K562 (cell line): ENCODE results near the gene CTIF. TPM values are rescaled to one million over a fixed set of nuclear protein-coding genes. Genes with fewer than 3 reads are reported as not detected.

Source experiments
- ATAC-seq: fragments of 200-7000 bp; cut with Tn5 transposase; 3 replicates; pipeline ENCODE4 v1.9.1; 2020; ENCODE audit warnings: moderate library complexity
- Bru-seq: library from RNA; stranded (reverse); fragments of 400-500 nt; gene quantifications from one replicate; lab custom pipeline; 2021; lab: Mats Ljungman, UMichigan
- BruChase-seq, 2 experiments: library from RNA; stranded (reverse); fragments of 400-500 nt; gene quantifications; one replicate each; lab custom pipeline; 2021; lab: Mats Ljungman, UMichigan
- BruUV-seq: library from RNA; stranded (reverse); fragments of 400-500 nt; replicated peaks from 2 replicates; lab custom pipeline; 2021; lab: Mats Ljungman, UMichigan
- CTCF ChIA-PET: fragments of 300-600 bp; formaldehyde crosslinking; extraction: SDS; loops from one replicate; lab custom pipeline; 2021; ENCODE audit warnings: low intra/inter-chr PET ratio; lab: Yijun Ruan, JAX
- POLR2A ChIA-PET: fragments of 300-600, 350-650 bp; sonication (Branson Sonifier 250); formaldehyde crosslinking; extraction: SDS; loops from one replicate; lab custom pipeline; 2021; ENCODE audit warnings: antibody characterized with exemption, inconsistent platforms; lab: Yijun Ruan, JAX
- DNase-seq, 4 experiments: peaks; one replicate each; pipeline versions ENCODE4 v3.0.0 to v3.0.0-alpha.2; 2011 to 2018; ENCODE audit warnings: low spot score in 3 of 4, mixed read lengths in 3 of 4; ENCODE audit errors: extremely low read depth in 1 of 4
- FAIRE-seq: peaks from 2 replicates; lab custom pipeline; 2011; peaks lifted over from hg19 to GRCh38; lab: Jason Lieb, UNC
- H2AFZ ChIP-seq: 2 replicates; pipeline ENCODE4 v1.6.0; 2011; ENCODE audit warnings: low read depth, low read length, control low read depth, inconsistent platforms
- H3K27ac ChIP-seq: fragments of 200-600 bp; 3 replicates; pipeline ENCODE4 v1.8.0; 2011; ENCODE audit warnings: low read depth, mild to moderate bottlenecking, control low read depth, inconsistent platforms, low read length, moderate library complexity, mixed read lengths; ENCODE audit errors: extremely low read depth
- H3K27me3 ChIP-seq, 2 experiments: fragments of 300-600 bp in 1 of 2; 2 replicates in 1 of 2; 3 replicates in 1 of 2; pipeline versions ENCODE4 v1.6.0 to v1.8.0; 2011; ENCODE audit warnings: inconsistent platforms in 2 of 2, low read length in 2 of 2, mild to moderate bottlenecking in 1 of 2, mixed read lengths in 1 of 2, moderate library complexity in 1 of 2; ENCODE audit not compliant: control insufficient read depth in 2 of 2, insufficient read depth in 2 of 2
- H3K36me3 ChIP-seq: fragments of 300-600 bp; 3 replicates; pipeline ENCODE4 v1.8.0; 2011; ENCODE audit warnings: mild to moderate bottlenecking, low read length, inconsistent platforms; ENCODE audit not compliant: control insufficient read depth, insufficient read depth
- H3K4me1 ChIP-seq, 2 experiments: fragments of 200-600 bp in 1 of 2; replicated peaks in 1 of 2; 2 replicates in 1 of 2; 3 replicates in 1 of 2; pipeline versions ENCODE4 v1.5.1 to v1.8.0; 2011; ENCODE audit warnings: inconsistent platforms in 2 of 2, low read length in 2 of 2, mild to moderate bottlenecking in 1 of 2, mixed read lengths in 1 of 2, moderate library complexity in 1 of 2; ENCODE audit not compliant: control insufficient read depth in 2 of 2, insufficient read depth in 2 of 2
- H3K4me2 ChIP-seq: 2 replicates; pipeline ENCODE4 v1.6.1; 2011; ENCODE audit warnings: low read length, control low read depth, inconsistent platforms, mixed read lengths; ENCODE audit not compliant: insufficient read depth
- H3K4me3 ChIP-seq: fragments of 200-600 bp; sonication (generic), shearing (Covaris generic); 2 replicates; pipeline ENCODE4 v1.5.1; 2016; ENCODE audit warnings: control low read depth, inconsistent platforms
- H3K79me2 ChIP-seq: fragments of 200-600 bp; 3 replicates; pipeline ENCODE4 v1.8.0; 2011; ENCODE audit warnings: low read length, inconsistent platforms; ENCODE audit not compliant: control insufficient read depth, insufficient read depth
- H3K9ac ChIP-seq, 2 experiments: 2 replicates each; pipeline versions ENCODE4 v1.6.0 to v1.6.1; 2011; ENCODE audit warnings: low read depth in 2 of 2, low read length in 2 of 2, control low read depth in 1 of 2, inconsistent platforms in 1 of 2, mild to moderate bottlenecking in 1 of 2, mixed read lengths in 1 of 2; ENCODE audit not compliant: insufficient read depth in 1 of 2
- H3K9me1 ChIP-seq: one replicate; pipeline ENCODE4 v1.6.0; 2011; ENCODE audit warnings: inconsistent platforms, mild to moderate bottlenecking, low read length, moderate library complexity; ENCODE audit not compliant: control insufficient read depth, insufficient read depth
- H3K9me3 ChIP-seq: replicated peaks from 2 replicates; pipeline ENCODE4 v1.5.1; 2011; ENCODE audit warnings: low read depth, low read length, inconsistent platforms; ENCODE audit not compliant: control insufficient read depth, insufficient read depth
- H4K20me1 ChIP-seq: replicated peaks from 2 replicates; pipeline ENCODE4 v1.6.1; 2011; ENCODE audit warnings: low read length, inconsistent platforms, mixed read lengths; ENCODE audit not compliant: control insufficient read depth, insufficient read depth
- C11orf30 ChIP-seq: fragments of 450-650 bp; IDR thresholded peaks from 2 replicates; pipeline ENCODE4 v1.6.1; 2016; ENCODE audit warnings: low read depth, mild to moderate bottlenecking
- CBX3 ChIP-seq, 2 experiments: IDR thresholded peaks; 1 replicate in 1 of 2; 2 replicates in 1 of 2; pipeline ENCODE4 v1.6.1; 2012; ENCODE audit warnings: inconsistent platforms in 2 of 2, low read length in 2 of 2, borderline replicate concordance in 1 of 2, control low read depth in 1 of 2
- ELF2 ChIP-seq: fragments of 250-450 bp; sonication (Bioruptor Pico); IDR thresholded peaks from 2 replicates; pipeline ENCODE4 v1.5.0; 2021; ENCODE audit warnings: mild to moderate bottlenecking
- FOSL1 ChIP-seq: fragments of 200-800 bp; sonication (Bioruptor generic); conservative IDR thresholded peaks from 2 replicates; pipeline ENCODE4 v1.6.1; 2016; ENCODE audit warnings: missing genetic modification characterization, missing compliant biosample characterization
- ILK ChIP-seq: fragments of 450-650 bp; IDR thresholded peaks from 2 replicates; pipeline ENCODE4 v1.6.1; 2016; ENCODE audit warnings: missing genetic modification characterization, low read depth, mild to moderate bottlenecking, missing compliant biosample characterization, moderate library complexity, borderline replicate concordance
- MAZ ChIP-seq, 2 experiments: fragments of 450-650 bp in 1 of 2; sonication (generic) in 1 of 2; formaldehyde crosslinking; IDR thresholded peaks in 1 of 2; conservative IDR thresholded peaks in 1 of 2; 2 replicates each; pipeline versions ENCODE4 v1.4.0 to v1.5.0; 2020; ENCODE audit warnings: mild to moderate bottlenecking in 1 of 2, missing genetic modification reagents in 1 of 2
- PHB2 ChIP-seq: fragments of 450-650 bp; IDR thresholded peaks from 2 replicates; pipeline ENCODE4 v1.6.1; 2017; ENCODE audit warnings: low read depth
- RAD51 ChIP-seq: fragments of 450-650 bp; IDR thresholded peaks from 2 replicates; pipeline ENCODE4 v1.7.1; 2016; ENCODE audit warnings: low read depth, mild to moderate bottlenecking, borderline replicate concordance
- RFX1 ChIP-seq: fragments of 450-650 bp; IDR thresholded peaks from 2 replicates; pipeline ENCODE4 v1.6.1; 2016; ENCODE audit warnings: mild to moderate bottlenecking, moderate library complexity
- TCF7 ChIP-seq: sonication (generic); IDR thresholded peaks from 2 replicates; pipeline ENCODE4 v1.6.1; 2016; ENCODE audit warnings: antibody characterized with exemption, borderline replicate concordance
- TFAM ChIP-seq: fragments of 250-450 bp; sonication (Bioruptor Pico); conservative IDR thresholded peaks from 2 replicates; pipeline ENCODE4 v1.5.0; 2021; ENCODE audit warnings: mild to moderate bottlenecking, moderate library complexity
- USF2 ChIP-seq: sonication (generic); formaldehyde crosslinking; IDR thresholded peaks from 2 replicates; pipeline ENCODE4 v1.5.0; 2020; ENCODE audit warnings: missing genetic modification reagents
- ZNF311 ChIP-seq: fragments of 250-450 bp; sonication (Bioruptor Pico); IDR thresholded peaks from 2 replicates; pipeline ENCODE4 v1.4.0; 2020; ENCODE audit warnings: mild to moderate bottlenecking, moderate library complexity
- WGBS: fragments of 100-300 bp; shearing (Covaris generic); methylation state at CpG from one replicate; pipeline ENCODE4 v1.1.6; 2016; ENCODE audit warnings: low coverage, mixed read lengths; ENCODE audit not compliant: insufficient coverage; ENCODE audit errors: missing lambda C conversion rate; 5-methylcytosine and 5-hydroxymethylcytosine counted together
- in situ Hi-C: fragments of 300-500 bp; cut with MboI; formaldehyde crosslinking; loops from 4 replicates; pipeline ENCODE4 v1.15.0; 2018; ENCODE audit warnings: inconsistent platforms, mixed read lengths
- intact Hi-C: fragments of 100-400 bp; cut with micrococcal nuclease; formaldehyde crosslinking; loops from 2 replicates; pipeline ENCODE4 v1.14.2; 2022
- long read RNA-seq, 3 experiments: library from polyadenylated mRNA in 2 of 3; library from RNA in 1 of 3; unstranded in 2 of 3; stranded (forward) in 1 of 3; transcript quantifications; one replicate each; pipeline ENCODE4 v2.0.0, GENCODE V29; 2019 to 2022
- polyA minus RNA-seq, 3 experiments: library from RNA; depleted of rRNA, polyadenylated mRNA; stranded (reverse); fragments of >200 nt; gene quantifications; 2 replicates each; pipeline ENCODE4 v1.2.3, GENCODE V29; 2011
- polyA plus RNA-seq, 8 experiments: library from polyadenylated mRNA; depleted of rRNA in 4 of 8; stranded (reverse) in 5 of 8; unstranded in 3 of 8; fragments of >200 nt; fragmentation: Nextera tagmentation in 2 of 8; fragmentation: Illumina TruSeq in 1 of 8; extraction: Ambion mirVana in 2 of 8; extraction: Trizol in 1 of 8; gene quantifications; 2 replicates each; pipeline versions ENCODE4 v1.2.1 to v1.2.3, GENCODE V29; 2011 to 2014; ENCODE audit warnings: inconsistent platforms in 1 of 8, missing spikeins in 1 of 8
- total RNA-seq, 7 experiments: library from RNA; depleted of rRNA in 6 of 7; stranded (reverse); fragments of >200 nt in 6 of 7; fragmentation: Illumina TruSeq in 2 of 7; extraction: Trizol in 2 of 7; gene quantifications; 2 replicates each; pipeline versions ENCODE4 v1.2.1 to v1.2.3, GENCODE V29; 2011 to 2021; ENCODE audit warnings: low replicate concordance in 1 of 7
- TF ChIP-seq, protein P1 (sequence below): fragments of 200-800 bp; sonication (Bioruptor generic); IDR thresholded peaks from 2 replicates; pipeline ENCODE4 v1.6.1; 2017; ENCODE audit warnings: missing genetic modification characterization, missing compliant biosample characterization

Gene CTIF
- total RNA-seq (2011; cell fraction: chromatin; rRNA removed; ENCODE audit: low replicate concordance) = 20.1 and 49.3 TPM in 2 replicates
- 14.0 and 21.6 TPM in 2 replicates for total RNA-seq (2011; cell fraction: nucleolus; rRNA removed)
- 17.9 and 22.7 TPM in 2 replicates for total RNA-seq (2011; cell fraction: nucleoplasm; rRNA removed)
- total RNA-seq (2014; rRNA removed) (2.2 and 6.6 TPM in 2 replicates), total RNA-seq (2014; rRNA removed; fragmentation: Illumina TruSeq; extraction: Trizol) (1.5 TPM in 2 replicates), total RNA-seq (2015; rRNA removed; fragmentation: Illumina TruSeq; extraction: Trizol) (2.4 and 3.7 TPM in 2 replicates), total RNA-seq (2021) (8.5 and 11.5 TPM in 2 replicates), polyA plus RNA-seq (2011; rRNA removed) (2.2 and 4.8 TPM in 2 replicates), polyA plus RNA-seq (2014; fragmentation: Illumina TruSeq; extraction: Trizol) (3.9 and 4.2 TPM in 2 replicates), polyA plus RNA-seq (2014; fragmentation: Nextera tagmentation; extraction: Ambion mirVana) (under 1 TPM; 0.17 to 0.31 TPM), polyA plus RNA-seq (2014; rRNA removed) (4.1 and 6.0 TPM in 2 replicates), polyA minus RNA-seq (2011; rRNA and poly(A)+ RNA removed) (2.0 and 2.6 TPM in 2 replicates), Bru-seq, nascent RNA (percentile 55 among the genes with signal in this experiment), BruChase-seq, experiment 1, labeled RNA remaining after a 2-hour chase (percentile 50 among the genes with signal in this experiment), BruChase-seq, experiment 2, labeled RNA remaining after a 6-hour chase (percentile 46 among the genes with signal in this experiment)
- 1.7 and 2.8 TPM in 2 replicates for polyA plus RNA-seq (2011; cell fraction: cytosol; rRNA removed)
- 14.2 and 21.5 TPM in 2 replicates for polyA plus RNA-seq (2011; cell fraction: nucleus; rRNA removed)
- polyA plus RNA-seq (2012) = 5.6 and 6.6 TPM in 2 replicates
- 3.9 and 8.2 TPM in 2 replicates for polyA minus RNA-seq (2011; cell fraction: cytosol; rRNA and poly(A)+ RNA removed)
- 4.8 and 13.1 TPM in 2 replicates for polyA minus RNA-seq (2011; cell fraction: nucleus; rRNA and poly(A)+ RNA removed)
- long read RNA-seq, experiment 1, full-length matches to known transcripts = 1 of 17 reads
- long read RNA-seq, experiment 1, partial matches to known transcripts = 4 of 17 reads
- long read RNA-seq, experiment 1, other reads (novel, unspliced or antisense) = 12 of 17 reads
- long read RNA-seq, experiment 2, partial matches to known transcripts = 0 of 6 reads
- long read RNA-seq, experiment 2, other reads (novel, unspliced or antisense) = 6 of 6 reads
- long read RNA-seq, experiment 3, partial matches to known transcripts = 1 of 3 reads
- long read RNA-seq, experiment 3, other reads (novel, unspliced or antisense) = 2 of 3 reads

DNA sequence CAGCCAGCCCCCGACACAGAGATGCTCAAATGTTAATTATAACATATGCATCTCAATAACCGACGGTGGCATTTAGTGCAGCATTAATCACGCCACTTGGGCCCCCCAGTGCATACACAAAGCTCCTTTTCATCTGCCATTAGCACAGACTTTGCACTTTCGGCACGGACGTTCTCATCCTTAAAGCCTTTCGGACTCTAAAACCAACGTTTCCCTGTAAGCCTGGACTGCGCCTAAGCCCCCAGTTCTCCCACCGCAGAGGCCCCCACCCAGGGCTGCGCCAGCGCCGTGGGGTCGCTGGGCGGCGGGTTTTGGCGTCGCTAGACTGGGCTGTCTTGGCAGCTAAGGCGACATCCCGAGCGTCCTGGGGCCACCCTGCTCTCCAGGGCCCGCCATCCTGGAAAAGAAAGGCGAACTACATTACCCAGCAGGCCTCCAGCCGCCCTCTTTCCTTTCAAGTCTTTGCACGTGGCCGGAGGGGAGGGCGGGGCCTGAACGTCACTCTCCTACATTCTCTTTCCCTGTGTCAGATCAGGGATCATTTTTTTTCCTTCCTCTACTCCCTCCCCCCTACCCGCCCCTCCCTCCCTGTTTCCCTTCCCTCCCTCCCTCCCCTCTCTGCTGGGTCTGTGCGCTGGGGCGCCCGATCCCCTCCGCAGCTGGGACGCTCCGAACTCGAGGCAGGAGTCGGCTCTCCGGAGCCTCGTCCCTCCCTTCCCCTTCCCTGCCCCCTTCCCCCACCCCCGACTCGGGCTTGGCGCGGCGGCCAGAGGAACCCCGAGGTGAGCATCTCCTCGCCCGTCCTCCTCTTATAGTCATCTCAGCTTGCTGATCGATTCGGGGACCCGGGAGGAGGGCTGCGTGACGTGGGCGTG, at the start of gene CTIF:
CTIF (plus strand) TSS at position 501 of the 875 bp plus-strand sequence. CDS start 80,535 bp downstream, outside the sequence.
- Histone ChIP-seq H3K4me3 (peak within 1 kb of the TSS; percentile 62), H3K4me1 (peaks cover 24 to 37% of the 10 kb centered on the region in 2 experiments), H3K4me2 (peak within 1 kb of the TSS; percentile 80), H3K9ac (peak within 1 kb of the TSS; percentile 71 to 94), H3K9me3 (no peaks in the 10 kb centered on the region), H3K79me2 (peaks cover 24% of the 10 kb centered on the region), H3K27me3 (no peaks in the 10 kb centered on the region), H3K36me3 (no peaks in the 10 kb centered on the region), H3K9me1 (no peaks in the 10 kb centered on the region), H3K27ac (peak within 1 kb of the TSS; percentile 67), H4K20me1 (no peaks in the 10 kb centered on the region), H2AFZ (peak within 1 kb of the TSS; percentile 90)
- ChIA-PET CTCF (no interaction called here), POLR2A (no interaction called here)
- in situ Hi-C loops = no loop called here
- no TSS peak for BruUV-seq
- FAIRE-seq (peak; percentile 88), DNase-seq (peak; percentile 77 to 93 (median 82)), ATAC-seq (peak; percentile 81)
- intact Hi-C loops = no loop called here
- 26% methylated on average over 22 of the region's 54 CpGs for WGBS
- TF ChIP-seq TCF7 (peak; percentile 97), ILK (tag) (no peak), TFAM (CRISPR knock-in tag) (no peak), RAD51 (peak; percentile 66), FOSL1 (tag) (peak; percentile 14; the same call in 1 of the 2 replicates), ELF2 (no peak), USF2 (CRISPR knock-in tag) (peak; percentile 85), ZNF311 (CRISPR knock-in tag) (no peak), PHB2 (no peak), C11orf30 (no peak), CBX3 (IDR thresholded peaks at IDR 0.05; ENCODE audit: borderline replicate concordance in 1 of 2, low read length in 2 of 2) (no peak), RFX1 (no peak), MAZ (CRISPR knock-in tag; conservative IDR thresholded peaks at IDR 0.05 in 1 of 2, IDR thresholded peaks at IDR 0.05 in 1 of 2) (peak; percentile 15 to 24; a peak in 1 of 4 replicates)
- TF ChIP-seq, protein P1, sequence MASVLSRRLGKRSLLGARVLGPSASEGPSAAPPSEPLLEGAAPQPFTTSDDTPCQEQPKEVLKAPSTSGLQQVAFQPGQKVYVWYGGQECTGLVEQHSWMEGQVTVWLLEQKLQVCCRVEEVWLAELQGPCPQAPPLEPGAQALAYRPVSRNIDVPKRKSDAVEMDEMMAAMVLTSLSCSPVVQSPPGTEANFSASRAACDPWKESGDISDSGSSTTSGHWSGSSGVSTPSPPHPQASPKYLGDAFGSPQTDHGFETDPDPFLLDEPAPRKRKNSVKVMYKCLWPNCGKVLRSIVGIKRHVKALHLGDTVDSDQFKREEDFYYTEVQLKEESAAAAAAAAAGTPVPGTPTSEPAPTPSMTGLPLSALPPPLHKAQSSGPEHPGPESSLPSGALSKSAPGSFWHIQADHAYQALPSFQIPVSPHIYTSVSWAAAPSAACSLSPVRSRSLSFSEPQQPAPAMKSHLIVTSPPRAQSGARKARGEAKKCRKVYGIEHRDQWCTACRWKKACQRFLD (CRISPR knock-in tag) = no peak
